Stimulated activated CD8-positive, alpha-beta memory T cell treated with anti-CD3 and anti-CD28 coated beads, Interleukin-4, amount 100 ng/mL, for 1 hour (primary cell): Measurements from ENCODE around the gene TMEM47.

Source experiments
- DNase-seq, 2 donors: peaks; one replicate each; pipeline ENCODE4 v3.0.0-alpha.2; 2020; ENCODE audit warnings: low read depth in 2 of 2, low spot score in 1 of 2

The TMEM47 gene

GRCh38 chrX:34586346-34586911 lies 70.7 kb downstream of the TMEM47 start:
- no peak for DNase-seq

GRCh38 chrX:34585561-34585960 lies 71.5 kb downstream of the TMEM47 start:
- DNase-seq = no peak

- DNase-seq = no peak
Observed at GRCh38 chrX:34584781-34585180, 72.3 kb downstream of the TMEM47 start.

- no peak for DNase-seq
Observed at GRCh38 chrX:34580069-34580468, 77.0 kb downstream of the TMEM47 start.

GRCh38 chrX:34578237-34578636 lies 78.8 kb downstream of the TMEM47 start:
- no peak for DNase-seq
